Measurements from ENCODE around the gene GPR132.
"Not testable (repeated sequence)": the region's sequence is repeated elsewhere in the genome, so short reads cannot be mapped to it uniquely, and the experiment has no call there.

GPR132 gene

GRCh38 chr14:105065280-105066228, at the start of gene GPR132:
GPR132 (minus strand) TSS chr14:105065430; CDS start chr14:105055420, 10,010 bp downstream.
- DNase-seq (ENCODE audit: low spot score), result no peak

GRCh38 chr14:105109243-105109642, 44.0 kb upstream of the GPR132 start:
- not testable (repeated sequence) for DNase-seq (ENCODE audit: low spot score)

GRCh38 chr14:105108516-105108864, 43.3 kb upstream of the GPR132 start:
- DNase-seq (ENCODE audit: low spot score), result no peak

GRCh38 chr14:105107781-105108515, 42.7 kb upstream of the GPR132 start:
- no peak for DNase-seq (ENCODE audit: low spot score)

- no peak for DNase-seq (ENCODE audit: low spot score)
These were observed 42.1 kb upstream of the GPR132 start for GRCh38 chr14:105107351-105107750.

GRCh38 chr14:105105158-105105557, 39.9 kb upstream of the GPR132 start:
- DNase-seq (ENCODE audit: low spot score), result no peak

- no peak for DNase-seq (ENCODE audit: low spot score)
These were observed 37.7 kb upstream of the GPR132 start for GRCh38 chr14:105102893-105103292.

GRCh38 chr14:105102361-105102870, 37.2 kb upstream of the GPR132 start:
- no peak for DNase-seq (ENCODE audit: low spot score)

- no peak for DNase-seq (ENCODE audit: low spot score)
These were observed 35.7 kb upstream of the GPR132 start for GRCh38 chr14:105100910-105101309.

- DNase-seq (ENCODE audit: low spot score), result no peak
These were observed 34.5 kb upstream of the GPR132 start for GRCh38 chr14:105099778-105100177.

- DNase-seq (ENCODE audit: low spot score), result no peak
These were observed 33.1 kb upstream of the GPR132 start for GRCh38 chr14:105098316-105098715.

GRCh38 chr14:105097794-105098127, 32.5 kb upstream of the GPR132 start:
- no peak for DNase-seq (ENCODE audit: low spot score)

- no peak for DNase-seq (ENCODE audit: low spot score)
These were observed 31.1 kb upstream of the GPR132 start for GRCh38 chr14:105096206-105096875.

GRCh38 chr14:105095236-105095805, 30.1 kb upstream of the GPR132 start:
- DNase-seq (ENCODE audit: low spot score), result no peak

- DNase-seq (ENCODE audit: low spot score), result no peak
These were observed 29.1 kb upstream of the GPR132 start for GRCh38 chr14:105094193-105094907.

- peak; percentile 98 for DNase-seq (ENCODE audit: low spot score)
These were observed 28.4 kb upstream of the GPR132 start for GRCh38 chr14:105093431-105094192.

GRCh38 chr14:105093038-105093430, 27.8 kb upstream of the GPR132 start:
- peak; percentile 65 for DNase-seq (ENCODE audit: low spot score)

- DNase-seq (ENCODE audit: low spot score), result no peak
These were observed 27.2 kb upstream of the GPR132 start for GRCh38 chr14:105092171-105093037.

- DNase-seq (ENCODE audit: low spot score), result no peak
These were observed 26.4 kb upstream of the GPR132 start for GRCh38 chr14:105091517-105092170.

All from iPS-NIHi11 (cell line).